Measurements from ENCODE around the gene UBE3D. TPM values are rescaled to one million over a fixed set of nuclear protein-coding genes. Genes with fewer than 3 reads are reported as not detected.

Gene UBE3D
- total RNA-seq, 1 donor from 2014 or later = 7.4 TPM

GRCh38 chr6:82924799-82925535 is 140.7 kb downstream of the UBE3D start:
- Histone ChIP-seq H3K4me2 (ENCODE audit: low read length) (no peak overlapping the region), H3K9ac (ENCODE audit: low read length) (no peak overlapping the region), H4K20me1 (ENCODE audit: insufficient read depth, low read length) (no peaks in the 10 kb centered on the region), H3K27me3 (ENCODE audit: insufficient read depth, low read length) (no peaks in the 10 kb centered on the region), H3K4me1 (ENCODE audit: insufficient read depth, low read length) (no peaks in the 10 kb centered on the region), H3K79me2 (ENCODE audit: insufficient read depth, low read length) (no peaks in the 10 kb centered on the region), H3K4me3 (ENCODE audit: insufficient read depth, low read depth, low read length) (no peak overlapping the region), H2AFZ (ENCODE audit: low read depth, low read length) (no peak overlapping the region), H3K27ac (ENCODE audit: low read depth, low read length) (no peak overlapping the region), H3K36me3 (ENCODE audit: insufficient read depth, low read length) (no peaks in the 10 kb centered on the region), H3K9me3 (ENCODE audit: insufficient read depth, low read depth, low read length) (no peaks in the 10 kb centered on the region)
- DNase-seq (ENCODE audit: low read depth) (no peak), FAIRE-seq (no peak)
- H3K4me3 Mint-ChIP-seq (ENCODE audit: unreplicated experiment) = no peak overlapping the region
- H3K4me1 Mint-ChIP-seq (ENCODE audit: low read depth, unreplicated experiment) = peaks cover 6% of the 10 kb centered on the region
- peaks cover 4% of the 10 kb centered on the region for H3K36me3 Mint-ChIP-seq (ENCODE audit: low read depth, unreplicated experiment)
- TF ChIP-seq CTCF (IDR thresholded peaks at IDR 0.05; ENCODE audit: insufficient read depth, low read depth, low read length) (no peak), EZH2 (IDR thresholded peaks at IDR 0.05; ENCODE audit: insufficient read depth, low read length) (no peak)
- no peak overlapping the region for H3K27ac Mint-ChIP-seq (ENCODE audit: unreplicated experiment)
- peaks cover 8% of the 10 kb centered on the region for H3K9me3 Mint-ChIP-seq (ENCODE audit: unreplicated experiment)
- no peaks in the 10 kb centered on the region for H3K27me3 Mint-ChIP-seq (ENCODE audit: low read depth, unreplicated experiment)

- FAIRE-seq = no peak
- H3K9me3 ChIP-seq (ENCODE audit: insufficient read depth, low read depth, low read length) = peaks cover 3% of the 10 kb centered on the region
These were observed 144.4 kb downstream of the UBE3D start for GRCh38 chr6:82921258-82921657.

More at GRCh38 chr6:82921258-82921657, 144.4 kb downstream of the UBE3D start:
- H3K27ac ChIP-seq (ENCODE audit: low read depth, low read length) = no peak overlapping the region
- no peaks in the 10 kb centered on the region for H3K4me1 ChIP-seq (ENCODE audit: insufficient read depth, low read length)
- H3K36me3 Mint-ChIP-seq (ENCODE audit: low read depth, unreplicated experiment) = peaks cover 2% of the 10 kb centered on the region
- peaks cover 7% of the 10 kb centered on the region for H3K4me1 Mint-ChIP-seq (ENCODE audit: low read depth, unreplicated experiment)
- TF ChIP-seq EZH2 (IDR thresholded peaks at IDR 0.05; ENCODE audit: insufficient read depth, low read length) (no peak), CTCF (IDR thresholded peaks at IDR 0.05; ENCODE audit: insufficient read depth, low read depth, low read length) (no peak)
- peaks cover 4% of the 10 kb centered on the region for H3K9me3 Mint-ChIP-seq (ENCODE audit: unreplicated experiment)
- no peak overlapping the region for H3K9ac ChIP-seq (ENCODE audit: low read length)
- no peaks in the 10 kb centered on the region for H3K79me2 ChIP-seq (ENCODE audit: insufficient read depth, low read length)
- H3K4me2 ChIP-seq (ENCODE audit: low read length) = no peak overlapping the region
- H3K27ac Mint-ChIP-seq (ENCODE audit: unreplicated experiment) = no peak overlapping the region
- no peaks in the 10 kb centered on the region for H3K27me3 ChIP-seq (ENCODE audit: insufficient read depth, low read length)
- H3K4me3 ChIP-seq (ENCODE audit: insufficient read depth, low read depth, low read length) = no peak overlapping the region
- H2AFZ ChIP-seq (ENCODE audit: low read depth, low read length) = no peak overlapping the region
- no peaks in the 10 kb centered on the region for H3K27me3 Mint-ChIP-seq (ENCODE audit: low read depth, unreplicated experiment)
- H4K20me1 ChIP-seq (ENCODE audit: insufficient read depth, low read length) = no peaks in the 10 kb centered on the region
- DNase-seq (ENCODE audit: low read depth) = no peak
- H3K4me3 Mint-ChIP-seq (ENCODE audit: unreplicated experiment) = no peak overlapping the region
- no peaks in the 10 kb centered on the region for H3K36me3 ChIP-seq (ENCODE audit: insufficient read depth, low read length)
